Uterus (tissue), 4 donors: ENCODE results near the gene AHI1. TPM values are rescaled to one million over a fixed set of nuclear protein-coding genes. Genes with fewer than 3 reads are reported as not detected.

Experiments
- DNase-seq, 2 donors: peaks; one replicate each; pipeline ENCODE4 v3.0.0-alpha.2; 2019 to 2020
- H3K27ac ChIP-seq, 2 donors: fragments of 200-600 bp; sonication (generic); 1 replicate in 1 of 2; 2 replicates in 1 of 2; pipeline ENCODE4 v1.5.1; 2016 to 2018
- H3K27me3 ChIP-seq, 2 donors: fragments of 200-600 bp; sonication (generic); one replicate each; pipeline ENCODE4 v1.5.1; 2018 to 2019; ENCODE audit warnings: control low read depth in 1 of 2
- H3K36me3 ChIP-seq, 2 donors: fragments of 200-600 bp; sonication (generic); one replicate each; pipeline ENCODE4 v1.5.1; 2019; ENCODE audit warnings: control low read depth in 1 of 2
- H3K4me1 ChIP-seq, 2 donors: fragments of 200-600 bp; sonication (generic); one replicate each; pipeline ENCODE4 v1.5.1; 2018 to 2019; ENCODE audit warnings: control low read depth in 1 of 2
- H3K4me3 ChIP-seq, 2 donors: fragments of 200-600 bp; sonication (generic); 1 replicate in 1 of 2; 2 replicates in 1 of 2; pipeline ENCODE4 v1.5.1; 2018 to 2019; ENCODE audit warnings: mild to moderate bottlenecking in 1 of 2
- H3K9me3 ChIP-seq, 2 donors: fragments of 200-600 bp; sonication (generic); one replicate each; pipeline ENCODE4 v1.5.1; 2019; ENCODE audit warnings: control low read depth in 1 of 2
- CTCF ChIP-seq, 4 experiments: fragments of 200-600 bp in 2 of 4; fragments of 450-650 bp in 2 of 4; sonication (generic) in 2 of 4; IDR thresholded peaks; one replicate each; pipeline ENCODE4 v1.5.1; 2016 to 2019; ENCODE audit warnings: antibody characterized with exemption in 4 of 4, mild to moderate bottlenecking in 2 of 4, moderate library complexity in 1 of 4
- POLR2A ChIP-seq, 2 donors: fragments of 450-650 bp; IDR thresholded peaks; one replicate each; pipeline ENCODE4 v1.6.1; 2016; ENCODE audit warnings: antibody characterized with exemption in 2 of 2, mild to moderate bottlenecking in 1 of 2, moderate library complexity in 1 of 2
- intact Hi-C: fragments of 100-400 bp; cut with DNase I; formaldehyde crosslinking; loops from one replicate; pipeline ENCODE4 v1.15.1; 2023; ENCODE audit warnings: low total_unique reads
- total RNA-seq, 4 donors: library from RNA; depleted of rRNA in 3 of 4; stranded (reverse); fragments of >200 nt in 3 of 4; gene quantifications; one replicate each; pipeline versions ENCODE4 v1.1.0 to v1.2.4, GENCODE V29; 2014 to 2023
- donor health status: DM: yes; HTN: yes; CAD: no.

AHI1 gene
- total RNA-seq, 4 donors from 2014 or later: 43.5 to 85.1 (median 47.3) TPM

DNA sequence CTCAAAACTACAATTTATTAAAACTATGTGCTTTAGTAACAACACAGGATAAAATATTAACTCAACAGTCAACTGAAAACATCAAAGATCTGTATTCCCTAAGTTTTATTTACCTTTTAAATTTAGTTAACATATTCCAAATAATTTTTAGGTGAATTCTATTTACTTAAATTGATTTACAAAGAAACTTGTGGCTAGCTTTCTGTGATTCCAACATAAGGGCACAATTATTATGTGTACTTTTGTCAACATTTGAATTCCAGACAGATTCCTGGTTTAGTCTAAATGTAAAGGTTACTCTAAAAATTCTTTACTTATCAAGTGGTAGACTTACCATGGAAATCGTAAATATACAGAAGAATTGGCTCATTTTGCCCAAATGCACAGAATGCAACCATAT lies 70.7 kb downstream of the AHI1 start:
- intact Hi-C loops: no loop called here
- H3K4me1 ChIP-seq: no peaks in the 10 kb centered on the region
- DNase-seq: no peak

GRCh38 chr6:135424385-135424784 lies 73.2 kb downstream of the AHI1 start:
- H3K27ac ChIP-seq: no peak overlapping the region
- no peaks in the 10 kb centered on the region for H3K9me3 ChIP-seq
- no peaks in the 10 kb centered on the region for H3K4me1 ChIP-seq
- no peak for DNase-seq
- TF ChIP-seq POLR2A (IDR thresholded peaks at IDR 0.05) (no peak), CTCF (IDR thresholded peaks at IDR 0.05) (no peak)
- H3K36me3 ChIP-seq: no peaks in the 10 kb centered on the region
- no peak overlapping the region for H3K4me3 ChIP-seq
- H3K27me3 ChIP-seq: no peaks in the 10 kb centered on the region
- intact Hi-C loops: no loop called here

More for the DNA sequence above, 70.7 kb downstream of the AHI1 start:
- no peak overlapping the region for H3K27ac ChIP-seq
- no peak overlapping the region for H3K4me3 ChIP-seq
- no peaks in the 10 kb centered on the region for H3K27me3 ChIP-seq
- no peaks in the 10 kb centered on the region for H3K9me3 ChIP-seq
- no peaks in the 10 kb centered on the region for H3K36me3 ChIP-seq
- TF ChIP-seq CTCF (IDR thresholded peaks at IDR 0.05) (no peak), POLR2A (IDR thresholded peaks at IDR 0.05) (no peak)

DNA sequence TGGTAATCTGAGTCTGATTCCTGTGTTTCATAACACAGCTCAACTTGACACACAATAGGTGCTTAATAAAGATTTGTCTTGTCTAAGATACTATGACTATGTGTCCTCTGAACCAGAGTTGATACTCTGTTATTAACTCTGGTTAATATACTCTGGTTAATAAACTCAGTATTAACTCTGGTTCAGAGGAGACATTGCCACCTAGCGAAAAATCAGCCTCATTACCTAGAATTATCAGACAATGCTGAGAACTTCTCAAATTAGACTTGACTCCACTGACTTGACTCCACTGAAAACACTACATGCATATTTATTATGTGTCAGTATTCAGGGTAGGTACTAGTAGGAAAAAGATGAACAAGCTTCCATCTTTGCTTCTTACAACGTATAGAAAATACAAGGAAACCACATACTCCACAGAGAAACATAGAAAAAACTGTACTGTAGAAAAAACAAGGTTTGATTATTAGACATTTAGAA lies 73.9 kb downstream of the AHI1 start:
- H3K27me3 ChIP-seq: no peaks in the 10 kb centered on the region
- DNase-seq: no peak
- TF ChIP-seq CTCF (IDR thresholded peaks at IDR 0.05) (peak; percentile 24 to 43 (median 38)), POLR2A (IDR thresholded peaks at IDR 0.05) (no peak)
- intact Hi-C loops: no loop called here
- H3K36me3 ChIP-seq: no peaks in the 10 kb centered on the region
- no peaks in the 10 kb centered on the region for H3K4me1 ChIP-seq
- H3K9me3 ChIP-seq: no peaks in the 10 kb centered on the region
- no peak overlapping the region for H3K27ac ChIP-seq
- H3K4me3 ChIP-seq: no peak overlapping the region

GRCh38 chr6:135419162-135419561 lies 78.4 kb downstream of the AHI1 start:
- H3K36me3 ChIP-seq: no peaks in the 10 kb centered on the region
- H3K27me3 ChIP-seq: no peaks in the 10 kb centered on the region
- no peaks in the 10 kb centered on the region for H3K9me3 ChIP-seq
- no peak overlapping the region for H3K4me3 ChIP-seq
- DNase-seq: no peak
- no peak overlapping the region for H3K27ac ChIP-seq
- intact Hi-C loops: no loop called here
- H3K4me1 ChIP-seq: no peaks in the 10 kb centered on the region
- TF ChIP-seq CTCF (IDR thresholded peaks at IDR 0.05): no peak
- no peak for TF ChIP-seq POLR2A (IDR thresholded peaks at IDR 0.05)

- intact Hi-C loops: no loop called here
- no peak for DNase-seq
- no peak overlapping the region for H3K4me3 ChIP-seq
- H3K36me3 ChIP-seq: no peaks in the 10 kb centered on the region
- no peaks in the 10 kb centered on the region for H3K4me1 ChIP-seq
- no peak overlapping the region for H3K27ac ChIP-seq
- TF ChIP-seq CTCF (IDR thresholded peaks at IDR 0.05): no peak
- no peak for TF ChIP-seq POLR2A (IDR thresholded peaks at IDR 0.05)
- no peaks in the 10 kb centered on the region for H3K9me3 ChIP-seq
- H3K27me3 ChIP-seq: no peaks in the 10 kb centered on the region
Measured at GRCh38 chr6:135418040-135418760, 79.3 kb downstream of the AHI1 start.
